Stimulated activated CD4-positive, alpha-beta T cell treated with anti-CD3 and anti-CD28 coated beads, Interleukin-4, amount 100 ng/mL, for 1 hour (primary cell): ENCODE data around the gene SIX6.
"Not testable (repeated sequence)": the region's sequence is repeated elsewhere in the genome, so short reads cannot be mapped to it uniquely, and the experiment has no call there.

Experiments used
- DNase-seq: peaks from one replicate; pipeline ENCODE4 v3.0.0-alpha.2; 2020

The SIX6 gene

GRCh38 chr14:60508707-60509437 lies at the start of gene SIX6:
SIX6 (plus strand) TSS chr14:60509146; CDS start chr14:60509399, 253 bp downstream.
- DNase-seq = no peak

- not testable (repeated sequence) for DNase-seq
Observed at GRCh38 chr14:60480248-60480647, 28.7 kb upstream of the SIX6 start.

- no peak for DNase-seq
Observed at GRCh38 chr14:60482743-60483142, 26.2 kb upstream of the SIX6 start.

GRCh38 chr14:60485057-60485597 lies 23.8 kb upstream of the SIX6 start:
- DNase-seq = no peak

GRCh38 chr14:60485598-60486251 lies 23.2 kb upstream of the SIX6 start, which contains the start of gene C14orf39:
C14orf39 (minus strand) TSS chr14:60486063; CDS start chr14:60485078, 985 bp downstream.
- no peak for DNase-seq

- no peak for DNase-seq
Observed at GRCh38 chr14:60487211-60487610, 21.7 kb upstream of the SIX6 start.

- DNase-seq = no peak
Observed at GRCh38 chr14:60488175-60488574, 20.8 kb upstream of the SIX6 start.

- no peak for DNase-seq
Observed at GRCh38 chr14:60490270-60490669, 18.7 kb upstream of the SIX6 start.

GRCh38 chr14:60495946-60496345 lies 13.0 kb upstream of the SIX6 start:
- no peak for DNase-seq

GRCh38 chr14:60502541-60502940 lies 6.4 kb upstream of the SIX6 start:
- no peak for DNase-seq

GRCh38 chr14:60505448-60505847 lies 3.5 kb upstream of the SIX6 start:
- no peak for DNase-seq

- no peak for DNase-seq
Observed at GRCh38 chr14:60506010-60506409, 2.9 kb upstream of the SIX6 start.

GRCh38 chr14:60506462-60506984 lies 2.4 kb upstream of the SIX6 start:
- no peak for DNase-seq

GRCh38 chr14:60506985-60507829 lies 1.7 kb upstream of the SIX6 start:
- DNase-seq = no peak

- DNase-seq = no peak
Observed at GRCh38 chr14:60508363-60508706, 611 bp upstream of the SIX6 start.

- DNase-seq = no peak
Observed at GRCh38 chr14:60509438-60510253, 700 bp downstream of the SIX6 start.

- DNase-seq = no peak
Observed at GRCh38 chr14:60510254-60510950, 1.5 kb downstream of the SIX6 start.

GRCh38 chr14:60510951-60511599 lies 2.1 kb downstream of the SIX6 start:
- no peak for DNase-seq

GRCh38 chr14:60512126-60512525 lies 3.2 kb downstream of the SIX6 start:
- no peak for DNase-seq

- no peak for DNase-seq
Observed at GRCh38 chr14:60512973-60513571, 4.1 kb downstream of the SIX6 start.

GRCh38 chr14:60514378-60514740 lies 5.4 kb downstream of the SIX6 start:
- DNase-seq = no peak
